ENCODE data around the gene TMEM51.
"Not testable (repeated sequence)": the region's sequence is repeated elsewhere in the genome, so short reads cannot be mapped to it uniquely, and the experiment has no call there.

Gene TMEM51

GRCh38 chr1:15125101-15125745 lies 28.3 kb upstream of the TMEM51 start:
- DNase-seq (ENCODE audit: extremely low read depth in 1 of 2, low read depth in 1 of 2) = no peak

- DNase-seq (ENCODE audit: extremely low read depth in 1 of 2, low read depth in 1 of 2) = no peak
These were observed 25.5 kb upstream of the TMEM51 start for GRCh38 chr1:15128077-15128476.

- DNase-seq (ENCODE audit: extremely low read depth in 1 of 2, low read depth in 1 of 2) = peak; percentile 26 to 42
These were observed 24.8 kb upstream of the TMEM51 start for GRCh38 chr1:15128520-15129313.

GRCh38 chr1:15129944-15130343 lies 23.6 kb upstream of the TMEM51 start:
- no peak for DNase-seq (ENCODE audit: extremely low read depth in 1 of 2, low read depth in 1 of 2)

GRCh38 chr1:15130607-15131006 lies 22.9 kb upstream of the TMEM51 start:
- DNase-seq (ENCODE audit: extremely low read depth in 1 of 2, low read depth in 1 of 2) = no peak

GRCh38 chr1:15132965-15133364 lies 20.6 kb upstream of the TMEM51 start:
- no peak for DNase-seq (ENCODE audit: extremely low read depth in 1 of 2, low read depth in 1 of 2)

GRCh38 chr1:15134285-15134684 lies 19.3 kb upstream of the TMEM51 start:
- DNase-seq (ENCODE audit: extremely low read depth in 1 of 2, low read depth in 1 of 2) = no peak

GRCh38 chr1:15135604-15136003 lies 17.9 kb upstream of the TMEM51 start:
- DNase-seq (ENCODE audit: extremely low read depth in 1 of 2, low read depth in 1 of 2) = not testable (repeated sequence)

- DNase-seq (ENCODE audit: extremely low read depth in 1 of 2, low read depth in 1 of 2) = no peak
These were observed 15.7 kb upstream of the TMEM51 start for GRCh38 chr1:15137809-15138208.

- DNase-seq (ENCODE audit: extremely low read depth in 1 of 2, low read depth in 1 of 2) = no peak
These were observed 13.7 kb upstream of the TMEM51 start for GRCh38 chr1:15139654-15140350.

GRCh38 chr1:15141935-15142539 lies 11.5 kb upstream of the TMEM51 start:
- no peak for DNase-seq (ENCODE audit: extremely low read depth in 1 of 2, low read depth in 1 of 2)

- DNase-seq (ENCODE audit: extremely low read depth in 1 of 2, low read depth in 1 of 2) = no peak
These were observed 8.2 kb upstream of the TMEM51 start for GRCh38 chr1:15145327-15145726.

- no peak for DNase-seq (ENCODE audit: extremely low read depth in 1 of 2, low read depth in 1 of 2)
These were observed 7.3 kb upstream of the TMEM51 start for GRCh38 chr1:15146142-15146680.

GRCh38 chr1:15146971-15147376 lies 6.6 kb upstream of the TMEM51 start:
- DNase-seq (ENCODE audit: extremely low read depth in 1 of 2, low read depth in 1 of 2) = no peak

- no peak for DNase-seq (ENCODE audit: extremely low read depth in 1 of 2, low read depth in 1 of 2)
These were observed 5.5 kb upstream of the TMEM51 start for GRCh38 chr1:15148004-15148403.

GRCh38 chr1:15148475-15148874 lies 5.1 kb upstream of the TMEM51 start:
- DNase-seq (ENCODE audit: extremely low read depth in 1 of 2, low read depth in 1 of 2) = no peak

- DNase-seq (ENCODE audit: extremely low read depth in 1 of 2, low read depth in 1 of 2) = no peak
These were observed 4.6 kb upstream of the TMEM51 start for GRCh38 chr1:15148941-15149340.

GRCh38 chr1:15150376-15150775 lies 3.2 kb upstream of the TMEM51 start:
- no peak for DNase-seq (ENCODE audit: extremely low read depth in 1 of 2, low read depth in 1 of 2)

- DNase-seq (ENCODE audit: extremely low read depth in 1 of 2, low read depth in 1 of 2) = no peak
These were observed 2.2 kb upstream of the TMEM51 start for GRCh38 chr1:15151377-15151806.

GRCh38 chr1:15151871-15152270 lies 1.7 kb upstream of the TMEM51 start:
- DNase-seq (ENCODE audit: extremely low read depth in 1 of 2, low read depth in 1 of 2) = no peak
